ENCODE measurements around the gene ARHGAP25. TPM values are rescaled to one million over a fixed set of nuclear protein-coding genes. Genes with fewer than 3 reads are reported as not detected.

Gene ARHGAP25, protein sequence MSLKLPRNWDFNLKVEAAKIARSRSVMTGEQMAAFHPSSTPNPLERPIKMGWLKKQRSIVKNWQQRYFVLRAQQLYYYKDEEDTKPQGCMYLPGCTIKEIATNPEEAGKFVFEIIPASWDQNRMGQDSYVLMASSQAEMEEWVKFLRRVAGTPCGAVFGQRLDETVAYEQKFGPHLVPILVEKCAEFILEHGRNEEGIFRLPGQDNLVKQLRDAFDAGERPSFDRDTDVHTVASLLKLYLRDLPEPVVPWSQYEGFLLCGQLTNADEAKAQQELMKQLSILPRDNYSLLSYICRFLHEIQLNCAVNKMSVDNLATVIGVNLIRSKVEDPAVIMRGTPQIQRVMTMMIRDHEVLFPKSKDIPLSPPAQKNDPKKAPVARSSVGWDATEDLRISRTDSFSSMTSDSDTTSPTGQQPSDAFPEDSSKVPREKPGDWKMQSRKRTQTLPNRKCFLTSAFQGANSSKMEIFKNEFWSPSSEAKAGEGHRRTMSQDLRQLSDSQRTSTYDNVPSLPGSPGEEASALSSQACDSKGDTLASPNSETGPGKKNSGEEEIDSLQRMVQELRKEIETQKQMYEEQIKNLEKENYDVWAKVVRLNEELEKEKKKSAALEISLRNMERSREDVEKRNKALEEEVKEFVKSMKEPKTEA
- total RNA-seq, result 9.4 and 12.1 TPM in 2 replicates

DNA sequence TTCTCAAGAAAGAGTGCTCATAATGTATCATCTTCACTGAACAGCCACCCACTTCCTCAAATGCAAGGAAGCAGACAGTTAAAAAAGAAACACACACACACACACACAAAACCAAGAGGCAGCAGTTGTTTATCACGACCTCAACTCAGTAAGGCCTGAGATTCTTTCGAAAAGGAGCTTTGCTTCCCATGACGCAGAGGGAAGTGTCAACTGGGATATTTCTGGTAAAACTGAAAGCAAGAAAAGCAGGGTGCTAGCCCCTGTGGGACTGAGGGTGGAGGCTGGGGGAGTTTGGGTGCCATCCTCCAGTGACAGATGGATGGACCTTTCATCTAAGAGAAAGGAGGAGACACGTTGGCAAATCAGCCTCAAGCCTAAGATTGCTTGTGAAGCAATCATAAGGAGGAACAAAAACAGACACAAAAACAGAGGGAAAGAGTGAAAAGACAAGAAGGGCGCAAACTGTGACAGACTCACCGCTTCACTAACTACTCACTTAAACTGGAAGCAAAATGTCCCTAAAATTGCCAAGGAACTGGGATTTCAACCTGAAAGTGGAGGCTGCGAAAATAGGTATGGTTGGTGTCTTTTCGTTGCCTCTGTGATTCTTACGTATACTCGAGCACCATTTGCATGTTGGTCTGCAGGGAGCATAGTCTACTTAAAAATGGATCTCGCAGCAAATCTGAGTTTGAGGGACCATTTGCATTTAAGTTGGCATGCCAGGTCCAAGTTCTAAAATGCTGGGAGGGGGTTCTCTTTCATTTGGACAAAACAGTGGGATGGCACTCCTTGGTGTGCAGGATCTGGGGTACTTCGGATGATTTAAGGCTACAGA, at the start of gene ARHGAP25:
Gene ARHGAP25 (plus strand): TSS at position 124 of the 838 bp plus-strand sequence. CDS start 389 bp downstream, at position 513.

GRCh38 chr2:68871159-68871764, 136.7 kb downstream of the ARHGAP25 start, which contains the start of gene BMP10:
TSS of gene BMP10 (minus strand) at chr2:68871397. CDS start at chr2:68871358, 39 bp downstream.

Other genes with a start within 250 kb of the ARHGAP25 start
- not detected in 2 replicates for gene PROKR1, start 91.2 kb upstream of the ARHGAP25 start, total RNA-seq
- not detected in 2 replicates for gene BMP10, start 136.6 kb downstream of the ARHGAP25 start, total RNA-seq
- not detected in 2 replicates for gene GKN2, start 218.1 kb downstream of the ARHGAP25 start, total RNA-seq
- not detected in 2 replicates for gene GKN1, start 239.8 kb downstream of the ARHGAP25 start, total RNA-seq